LNCaP clone FGC (cell line): ENCODE measurements around the gene MCIDAS.

Experiments
- DNase-seq: peaks from one replicate; pipeline ENCODE4 v3.0.0-alpha.2; 2011; ENCODE audit warnings: low read depth
- H3K4me3 ChIP-seq: 2 replicates; pipeline ENCODE4 v1.5.1; 2011; ENCODE audit warnings: mild to moderate bottlenecking, low read depth, low read length, control low read depth
- TF ChIP-seq, protein P1 (sequence below): IDR thresholded peaks from 2 replicates; pipeline ENCODE4 v1.5.1; 2012; ENCODE audit warnings: mild to moderate bottlenecking; ENCODE audit not compliant: control insufficient read depth, insufficient read depth; ENCODE audit errors: extremely low read depth

MCIDAS gene

DNA sequence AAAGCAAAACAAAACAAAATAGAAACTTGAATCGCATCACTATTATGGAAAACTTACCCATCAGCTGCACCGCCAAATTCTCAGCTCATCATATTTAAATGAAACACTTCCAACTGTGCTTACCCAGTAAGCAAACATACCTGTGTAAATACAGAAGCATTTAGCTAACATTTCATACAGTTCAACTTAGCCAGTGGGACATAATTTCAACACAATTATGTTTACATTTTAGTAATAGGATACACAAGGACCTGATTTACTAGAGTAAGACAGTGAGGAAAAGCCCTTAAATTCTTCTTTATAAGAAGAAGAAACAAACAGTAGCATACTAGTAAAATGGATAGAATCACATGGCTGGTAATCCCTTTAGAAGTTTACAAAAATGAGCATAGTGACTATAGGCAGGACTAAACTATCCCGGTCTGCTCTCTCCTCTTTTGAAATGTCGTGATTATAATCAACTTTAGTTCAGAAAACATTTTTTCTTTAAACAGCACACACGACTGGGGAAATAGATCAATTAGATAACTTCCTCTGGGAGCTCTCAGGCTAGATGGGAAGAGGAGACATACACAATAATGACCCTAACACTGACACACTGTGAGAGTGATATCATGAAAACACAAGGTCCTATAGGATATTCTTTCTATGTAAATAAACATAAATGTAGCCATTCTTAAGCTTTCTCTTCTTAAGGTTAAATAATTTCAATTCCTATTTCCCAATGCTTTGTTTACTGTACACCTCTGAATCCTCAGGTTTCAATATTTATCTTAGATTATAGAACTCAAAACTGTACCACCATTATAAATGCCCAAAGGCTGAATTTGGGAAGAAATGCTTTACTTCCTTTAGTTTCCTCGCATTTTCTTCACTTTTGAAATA lies 38.2 kb downstream of the MCIDAS start:
- TF ChIP-seq, protein P1, sequence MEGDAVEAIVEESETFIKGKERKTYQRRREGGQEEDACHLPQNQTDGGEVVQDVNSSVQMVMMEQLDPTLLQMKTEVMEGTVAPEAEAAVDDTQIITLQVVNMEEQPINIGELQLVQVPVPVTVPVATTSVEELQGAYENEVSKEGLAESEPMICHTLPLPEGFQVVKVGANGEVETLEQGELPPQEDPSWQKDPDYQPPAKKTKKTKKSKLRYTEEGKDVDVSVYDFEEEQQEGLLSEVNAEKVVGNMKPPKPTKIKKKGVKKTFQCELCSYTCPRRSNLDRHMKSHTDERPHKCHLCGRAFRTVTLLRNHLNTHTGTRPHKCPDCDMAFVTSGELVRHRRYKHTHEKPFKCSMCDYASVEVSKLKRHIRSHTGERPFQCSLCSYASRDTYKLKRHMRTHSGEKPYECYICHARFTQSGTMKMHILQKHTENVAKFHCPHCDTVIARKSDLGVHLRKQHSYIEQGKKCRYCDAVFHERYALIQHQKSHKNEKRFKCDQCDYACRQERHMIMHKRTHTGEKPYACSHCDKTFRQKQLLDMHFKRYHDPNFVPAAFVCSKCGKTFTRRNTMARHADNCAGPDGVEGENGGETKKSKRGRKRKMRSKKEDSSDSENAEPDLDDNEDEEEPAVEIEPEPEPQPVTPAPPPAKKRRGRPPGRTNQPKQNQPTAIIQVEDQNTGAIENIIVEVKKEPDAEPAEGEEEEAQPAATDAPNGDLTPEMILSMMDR, result no peak
- peak; percentile 98 for DNase-seq
- peak overlapping the region; percentile 13; the same call in 1 of the 2 replicates for H3K4me3 ChIP-seq

DNA sequence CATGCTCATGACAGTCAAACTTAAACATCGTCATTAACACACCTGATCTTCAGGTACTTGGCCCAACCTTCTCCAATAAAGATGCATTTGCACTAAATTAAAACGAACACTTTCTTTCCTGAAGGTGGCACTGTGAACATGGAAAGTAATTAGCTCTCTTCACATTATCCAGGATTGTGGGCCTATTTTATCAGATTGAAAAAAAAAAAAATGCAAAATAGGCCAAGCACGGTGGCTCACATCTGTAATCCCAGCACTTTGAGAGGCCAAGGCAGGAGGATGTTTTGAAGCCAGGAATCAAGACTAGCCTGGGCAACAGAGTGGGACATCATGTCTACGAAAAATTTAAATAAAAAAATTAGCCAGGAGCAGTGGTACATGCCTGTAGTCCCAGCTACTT lies 39.7 kb downstream of the MCIDAS start:
- DNase-seq, result peak; percentile 72
- TF ChIP-seq, protein P1, result peak; percentile 78
- H3K4me3 ChIP-seq, result no peak overlapping the region

DNA sequence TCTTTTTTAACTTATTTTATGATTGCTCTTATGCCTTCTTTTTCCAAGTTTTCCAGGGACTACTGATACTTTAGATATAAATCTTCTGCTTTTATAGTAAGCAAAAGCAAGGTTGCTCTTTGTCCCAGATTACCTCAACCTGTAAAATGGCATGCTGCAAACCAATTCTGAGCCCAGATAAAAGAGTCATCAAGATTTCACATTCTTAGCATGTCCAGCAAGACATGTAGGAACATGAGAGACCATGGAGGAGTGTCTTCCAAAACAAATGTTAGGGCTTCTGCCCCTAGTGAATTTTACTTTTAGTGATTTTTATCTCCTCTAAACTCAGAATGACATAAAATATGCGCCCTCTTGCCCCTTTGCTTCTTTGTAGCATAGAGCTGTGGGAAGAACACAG lies 47.1 kb downstream of the MCIDAS start:
- no peak overlapping the region for H3K4me3 ChIP-seq
- DNase-seq, result no peak
- TF ChIP-seq, protein P1, result no peak

DNA sequence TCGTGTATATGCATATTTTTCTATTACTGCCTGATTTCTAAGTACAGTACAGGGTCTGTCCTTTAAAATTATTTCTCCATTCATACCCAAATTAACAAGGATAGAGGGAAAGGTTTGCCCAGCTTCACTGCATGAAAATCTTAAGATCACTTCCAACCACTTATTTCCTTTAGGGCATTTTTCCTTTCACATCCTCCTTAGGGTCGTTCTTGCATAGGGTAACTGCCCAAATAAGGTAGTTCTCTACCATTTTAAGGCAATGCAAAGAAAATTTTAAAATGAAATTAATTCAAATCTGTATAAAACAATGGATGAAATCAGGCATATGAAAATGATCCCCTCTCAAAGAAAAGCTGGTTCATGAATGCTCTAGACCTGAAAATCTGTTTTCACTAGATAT lies 50.0 kb downstream of the MCIDAS start:
- TF ChIP-seq, protein P1, result no peak
- no peak for DNase-seq
- no peak overlapping the region for H3K4me3 ChIP-seq

DNA sequence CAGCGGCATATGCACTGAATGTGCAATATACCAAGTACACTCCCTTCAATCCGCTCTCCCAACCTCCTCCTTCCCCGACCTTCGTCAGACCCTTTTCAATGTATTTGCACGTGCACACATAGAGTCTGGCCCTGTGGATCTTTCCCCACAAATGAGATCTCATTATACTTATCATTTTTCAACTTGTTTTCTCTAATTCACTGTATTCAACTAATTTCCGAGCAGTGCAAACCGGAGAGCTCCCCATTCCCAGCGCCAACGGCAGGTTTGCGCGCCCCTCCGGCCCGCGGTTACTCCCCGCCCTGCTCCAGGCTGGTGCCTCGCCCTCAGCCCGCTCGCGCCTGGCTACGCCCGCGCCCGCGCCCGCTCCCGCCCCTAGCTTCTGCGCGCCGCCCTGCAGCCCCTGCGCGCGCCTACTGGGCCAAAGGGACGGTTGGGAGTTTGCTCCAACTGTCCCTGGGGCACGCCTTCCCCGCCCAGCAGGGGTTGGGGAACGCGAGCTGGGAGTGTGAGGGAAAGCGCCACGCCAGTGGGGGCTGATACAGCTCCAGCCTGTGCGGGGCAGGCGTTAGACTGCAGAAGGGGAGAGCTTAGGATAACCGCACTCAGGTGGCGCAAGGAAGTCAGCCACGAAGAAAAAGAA lies 50.8 kb downstream of the MCIDAS start:
- peak overlapping the region; percentile 37 for H3K4me3 ChIP-seq
- no peak for DNase-seq
- TF ChIP-seq, protein P1, result no peak

DNA sequence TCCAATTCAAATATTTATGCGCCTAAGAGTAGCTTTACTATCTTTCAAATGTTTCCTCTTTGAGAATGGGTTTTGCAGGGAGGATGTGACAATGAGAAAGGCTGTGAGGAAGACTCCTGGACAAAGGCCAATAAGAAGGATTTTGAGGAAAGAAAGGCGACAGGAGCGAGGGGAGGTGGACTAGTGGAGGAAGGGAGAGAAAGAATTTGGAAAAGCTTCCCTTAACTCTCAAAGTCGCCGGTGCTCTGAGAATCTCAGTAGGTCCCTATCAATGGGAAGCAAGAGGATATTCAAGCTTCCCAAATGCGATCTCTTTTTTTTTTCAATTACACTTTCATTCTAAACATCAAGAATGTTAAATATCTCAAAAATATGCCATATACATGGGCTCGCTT lies 51.3 kb downstream of the MCIDAS start:
- DNase-seq, result no peak
- TF ChIP-seq, protein P1, result no peak

More for the DNA sequence above, 51.3 kb downstream of the MCIDAS start:
- H3K4me3 ChIP-seq, result peak overlapping the region; percentile 37
